Liver (tissue), 9 donors: ENCODE data around the gene SLC20A1. TPM values are rescaled to one million over a fixed set of nuclear protein-coding genes. Genes with fewer than 3 reads are reported as not detected.
A peak's percentile ranks its signal among the peaks of the same experiment; 100 is the strongest.

Source experiments
- DNase-seq: peaks from one replicate; pipeline ENCODE4 v3.0.0-alpha.2; 2017; ENCODE audit warnings: low spot score
- H3K27ac ChIP-seq, 2 donors: one replicate each; pipeline ENCODE4 v1.7.0; 2013; ENCODE audit warnings: inconsistent platforms in 2 of 2, low read length in 2 of 2, control low read depth in 1 of 2, low read depth in 1 of 2, mild to moderate bottlenecking in 1 of 2
- H3K27me3 ChIP-seq, 4 donors: one replicate each; pipeline versions ENCODE4 v1.6.1 to v1.7.0; 2013; ENCODE audit warnings: low read length in 3 of 4, inconsistent platforms in 1 of 4, mild to moderate bottlenecking in 1 of 4, moderate library complexity in 1 of 4; ENCODE audit not compliant: control insufficient read depth in 4 of 4, insufficient read depth in 4 of 4
- H3K36me3 ChIP-seq, 4 donors: one replicate each; pipeline versions ENCODE4 v1.6.1 to v1.7.0; 2013; ENCODE audit warnings: low read length in 3 of 4, mild to moderate bottlenecking in 3 of 4, low read depth in 1 of 4, moderate library complexity in 1 of 4; ENCODE audit not compliant: control insufficient read depth in 4 of 4, insufficient read depth in 3 of 4
- H3K4me1 ChIP-seq, 4 donors: one replicate each; pipeline versions ENCODE4 v1.6.1 to v1.7.0; 2013; ENCODE audit warnings: low read length in 3 of 4, mild to moderate bottlenecking in 3 of 4, moderate library complexity in 1 of 4; ENCODE audit not compliant: control insufficient read depth in 4 of 4, insufficient read depth in 4 of 4
- H3K4me3 ChIP-seq, 3 donors: one replicate each; pipeline versions ENCODE4 v1.6.1 to v1.7.0; 2013; ENCODE audit warnings: low read length in 3 of 3, control low read depth in 1 of 3, low read depth in 1 of 3, mild to moderate bottlenecking in 1 of 3
- H3K9ac ChIP-seq, 2 donors: one replicate each; pipeline ENCODE4 v1.7.0; 2013; ENCODE audit warnings: low read length in 2 of 2, mild to moderate bottlenecking in 2 of 2, moderate library complexity in 2 of 2, control low read depth in 1 of 2, low read depth in 1 of 2
- H3K9me3 ChIP-seq, 4 donors: one replicate each; pipeline versions ENCODE4 v1.6.1 to v1.7.0; 2013; ENCODE audit warnings: low read length in 3 of 4; ENCODE audit not compliant: control insufficient read depth in 4 of 4
- EGR1 ChIP-seq, 2 donors: IDR thresholded peaks; 2 replicates each; pipeline ENCODE4 v1.6.1; 2016 to 2018; ENCODE audit warnings: antibody characterized with exemption in 2 of 2, low read depth in 2 of 2
- FOXA1 ChIP-seq: IDR thresholded peaks from 2 replicates; pipeline ENCODE4 v1.6.1; 2016; ENCODE audit warnings: antibody characterized with exemption
- FOXA2 ChIP-seq: IDR thresholded peaks from 2 replicates; pipeline ENCODE4 v1.6.1; 2016; ENCODE audit warnings: antibody characterized with exemption
- GABPA ChIP-seq, 2 donors: IDR thresholded peaks in 1 of 2; conservative IDR thresholded peaks in 1 of 2; 2 replicates each; pipeline ENCODE4 v1.6.1; 2016; ENCODE audit warnings: antibody characterized with exemption in 2 of 2, mild to moderate bottlenecking in 1 of 2, moderate library complexity in 1 of 2
- HNF4A ChIP-seq, 2 donors: conservative IDR thresholded peaks; 2 replicates each; pipeline ENCODE4 v1.6.1; 2016; ENCODE audit warnings: antibody characterized with exemption in 2 of 2, mild to moderate bottlenecking in 2 of 2
- HNF4G ChIP-seq: IDR thresholded peaks from 2 replicates; pipeline ENCODE4 v1.6.1; 2016; ENCODE audit warnings: antibody characterized with exemption
- JUND ChIP-seq, 2 donors: IDR thresholded peaks; 2 replicates each; pipeline ENCODE4 v1.6.1; 2016; ENCODE audit warnings: antibody characterized with exemption in 2 of 2
- MAX ChIP-seq: IDR thresholded peaks from 2 replicates; pipeline ENCODE4 v1.6.1; 2016; ENCODE audit warnings: antibody characterized with exemption
- NR2F2 ChIP-seq: IDR thresholded peaks from 2 replicates; pipeline ENCODE4 v1.6.1; 2016; ENCODE audit warnings: antibody characterized with exemption
- RAD21 ChIP-seq, 2 donors: IDR thresholded peaks; 2 replicates each; pipeline ENCODE4 v1.6.1; 2016; ENCODE audit warnings: antibody characterized with exemption in 2 of 2, mild to moderate bottlenecking in 2 of 2
- RXRA ChIP-seq, 2 donors: IDR thresholded peaks; 2 replicates each; pipeline ENCODE4 v1.6.1; 2017 to 2018; ENCODE audit warnings: antibody characterized with exemption in 2 of 2, mild to moderate bottlenecking in 1 of 2
- SP1 ChIP-seq: IDR thresholded peaks from 2 replicates; pipeline ENCODE4 v1.6.1; 2018; ENCODE audit warnings: antibody characterized with exemption, mild to moderate bottlenecking
- TAF1 ChIP-seq: conservative IDR thresholded peaks from 2 replicates; pipeline ENCODE4 v1.6.1; 2016; ENCODE audit warnings: antibody characterized with exemption, mild to moderate bottlenecking
- YY1 ChIP-seq: IDR thresholded peaks from 2 replicates; pipeline ENCODE4 v1.6.1; 2016; ENCODE audit warnings: antibody characterized with exemption, mild to moderate bottlenecking
- ZBTB33 ChIP-seq: IDR thresholded peaks from 2 replicates; pipeline ENCODE4 v1.6.1; 2016; ENCODE audit warnings: antibody characterized with exemption
- WGBS: extraction: QIAGEN DNeasy Blood & Tissue Kit; methylation state at CpG from one replicate; pipeline ENCODE4 v1.1.7; 2013; 5-methylcytosine and 5-hydroxymethylcytosine counted together
- polyA plus RNA-seq, 2 donors: library from polyadenylated mRNA; stranded (reverse) in 1 of 2; unstranded in 1 of 2; fragments of 200-250 nt in 1 of 2; fragments of >200 nt in 1 of 2; fragmentation: Nextera tagmentation in 1 of 2; extraction: Ambion mirVana in 1 of 2; gene quantifications; one replicate each; pipeline versions ENCODE4 v1.2.1 to v1.2.3, GENCODE V29; 2013 to 2015
- total RNA-seq, 2 donors: library from RNA; depleted of rRNA; stranded (reverse); fragments of >200 nt; gene quantifications; one replicate each; pipeline ENCODE4 v1.2.3, GENCODE V29; 2014
- TF ChIP-seq, protein P1 (sequence below): IDR thresholded peaks from 2 replicates; pipeline ENCODE4 v1.6.1; 2016; ENCODE audit warnings: antibody characterized with exemption, mild to moderate bottlenecking
- TF ChIP-seq, protein P2 (sequence below): IDR thresholded peaks from 2 replicates; pipeline ENCODE4 v1.6.1; 2016; ENCODE audit warnings: antibody characterized with exemption
- TF ChIP-seq, protein P3 (sequence below): fragments of 150-350 bp; IDR thresholded peaks from 2 replicates; pipeline ENCODE4 v1.5.1; 2017; ENCODE audit warnings: improper control_type of control experiment, low read depth, low read length; ENCODE audit not compliant: missing input control
- donor health status: healthy.
- donor health status: healthy.
- donor health status: healthy.
- donor health status: healthy.
- donor health status: healthy.

The SLC20A1 gene
- total and polyA plus RNA-seq, 4 donors: 15.3 to 56.9 (median 20.0) TPM

DNA sequence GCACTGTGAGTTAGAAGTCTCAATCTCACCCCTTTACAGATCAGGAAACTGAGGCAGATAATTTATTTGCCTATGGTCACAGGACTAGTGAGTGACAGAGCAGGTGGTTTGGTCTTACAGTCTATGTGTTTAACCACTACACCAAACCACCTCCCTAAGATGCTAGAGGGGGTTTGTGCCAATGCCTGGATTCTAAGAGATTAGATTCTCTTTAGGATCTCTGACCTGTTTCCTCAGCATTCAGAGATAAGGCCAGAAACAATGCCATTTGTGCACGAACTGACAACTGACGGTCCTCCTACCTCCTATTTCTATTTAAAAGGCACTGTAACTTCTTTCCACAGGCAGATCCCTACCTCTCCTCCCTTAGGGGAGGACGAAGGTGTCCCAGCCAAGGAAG is 2.3 kb upstream of the SLC20A1 start (continued):
- no peak for TF ChIP-seq HNF4G
- no peak for TF ChIP-seq NR2F2
- TF ChIP-seq FOXA1: no peak

DNA sequence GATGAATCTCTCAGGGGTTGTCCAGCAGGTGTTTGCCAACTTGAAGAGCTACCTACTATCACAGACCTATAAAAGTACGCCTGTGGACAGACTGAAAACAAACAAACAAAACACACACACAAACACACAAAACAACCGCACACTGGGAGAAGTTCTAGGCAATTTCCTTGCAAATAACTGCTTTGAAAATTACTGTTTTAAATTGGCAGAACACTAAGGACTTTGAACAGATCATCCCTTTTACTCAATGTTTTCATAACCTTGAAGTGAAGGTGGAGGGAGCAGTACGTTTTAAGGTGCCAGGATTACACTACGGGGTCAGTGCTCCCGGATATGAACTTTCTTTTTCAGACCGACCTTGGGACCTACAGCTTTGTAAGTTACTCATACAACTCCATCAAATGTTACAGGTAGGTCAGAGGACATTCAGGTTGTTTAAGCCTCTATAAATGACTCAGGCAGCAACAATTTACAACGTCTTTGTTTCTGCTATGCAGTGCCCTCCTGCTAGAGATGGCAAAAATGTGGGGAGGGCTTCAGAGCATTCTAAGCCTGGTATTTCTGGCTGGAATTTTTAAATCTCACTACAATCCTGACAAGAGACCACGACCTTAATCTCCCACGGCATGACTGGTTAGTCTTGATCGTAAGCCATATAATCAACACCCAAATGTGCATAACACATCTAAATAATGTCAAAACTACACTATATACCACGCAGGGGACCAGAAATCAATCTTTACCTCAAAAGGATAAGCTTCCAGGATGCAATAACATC is 1.4 kb upstream of the SLC20A1 start:
- peak overlapping the region; percentile 96 to 99 for H3K27ac ChIP-seq

More for the DNA sequence above, 1.4 kb upstream of the SLC20A1 start:
- H3K4me3 ChIP-seq: peak overlapping the region; percentile 77 to 95 (median 86)
- TF ChIP-seq YY1 (no peak), MAX (peak; percentile 71), EGR1 (IDR thresholded peaks at IDR 0.05; ENCODE audit: low read depth in 2 of 2) (peak in 1 of 2 donors; percentile 32), NR2F2 (peak; percentile 83), SP1 (peak; percentile 96), FOXA2 (peak; percentile 8), FOXA1 (peak; percentile 57), HNF4G (no peak), RXRA (IDR thresholded peaks at IDR 0.05) (peak; percentile 99), JUND (IDR thresholded peaks at IDR 0.05) (peak; percentile 86 to 92), RAD21 (IDR thresholded peaks at IDR 0.05) (peak; percentile 27 to 33), ZBTB33 (no peak), HNF4A (conservative IDR thresholded peaks at IDR 0.05) (peak; percentile 96 to 97), TAF1 (peak; percentile 33), GABPA (IDR thresholded peaks at IDR 0.05 in 1 of 2, conservative IDR thresholded peaks at IDR 0.05 in 1 of 2) (peak in 1 of 2 donors; percentile 56)
- TF ChIP-seq, protein P1, sequence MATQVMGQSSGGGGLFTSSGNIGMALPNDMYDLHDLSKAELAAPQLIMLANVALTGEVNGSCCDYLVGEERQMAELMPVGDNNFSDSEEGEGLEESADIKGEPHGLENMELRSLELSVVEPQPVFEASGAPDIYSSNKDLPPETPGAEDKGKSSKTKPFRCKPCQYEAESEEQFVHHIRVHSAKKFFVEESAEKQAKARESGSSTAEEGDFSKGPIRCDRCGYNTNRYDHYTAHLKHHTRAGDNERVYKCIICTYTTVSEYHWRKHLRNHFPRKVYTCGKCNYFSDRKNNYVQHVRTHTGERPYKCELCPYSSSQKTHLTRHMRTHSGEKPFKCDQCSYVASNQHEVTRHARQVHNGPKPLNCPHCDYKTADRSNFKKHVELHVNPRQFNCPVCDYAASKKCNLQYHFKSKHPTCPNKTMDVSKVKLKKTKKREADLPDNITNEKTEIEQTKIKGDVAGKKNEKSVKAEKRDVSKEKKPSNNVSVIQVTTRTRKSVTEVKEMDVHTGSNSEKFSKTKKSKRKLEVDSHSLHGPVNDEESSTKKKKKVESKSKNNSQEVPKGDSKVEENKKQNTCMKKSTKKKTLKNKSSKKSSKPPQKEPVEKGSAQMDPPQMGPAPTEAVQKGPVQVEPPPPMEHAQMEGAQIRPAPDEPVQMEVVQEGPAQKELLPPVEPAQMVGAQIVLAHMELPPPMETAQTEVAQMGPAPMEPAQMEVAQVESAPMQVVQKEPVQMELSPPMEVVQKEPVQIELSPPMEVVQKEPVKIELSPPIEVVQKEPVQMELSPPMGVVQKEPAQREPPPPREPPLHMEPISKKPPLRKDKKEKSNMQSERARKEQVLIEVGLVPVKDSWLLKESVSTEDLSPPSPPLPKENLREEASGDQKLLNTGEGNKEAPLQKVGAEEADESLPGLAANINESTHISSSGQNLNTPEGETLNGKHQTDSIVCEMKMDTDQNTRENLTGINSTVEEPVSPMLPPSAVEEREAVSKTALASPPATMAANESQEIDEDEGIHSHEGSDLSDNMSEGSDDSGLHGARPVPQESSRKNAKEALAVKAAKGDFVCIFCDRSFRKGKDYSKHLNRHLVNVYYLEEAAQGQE: peak; percentile 32
- TF ChIP-seq, protein P2, sequence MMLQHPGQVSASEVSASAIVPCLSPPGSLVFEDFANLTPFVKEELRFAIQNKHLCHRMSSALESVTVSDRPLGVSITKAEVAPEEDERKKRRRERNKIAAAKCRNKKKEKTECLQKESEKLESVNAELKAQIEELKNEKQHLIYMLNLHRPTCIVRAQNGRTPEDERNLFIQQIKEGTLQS: peak; percentile 84
- TF ChIP-seq, protein P3, sequence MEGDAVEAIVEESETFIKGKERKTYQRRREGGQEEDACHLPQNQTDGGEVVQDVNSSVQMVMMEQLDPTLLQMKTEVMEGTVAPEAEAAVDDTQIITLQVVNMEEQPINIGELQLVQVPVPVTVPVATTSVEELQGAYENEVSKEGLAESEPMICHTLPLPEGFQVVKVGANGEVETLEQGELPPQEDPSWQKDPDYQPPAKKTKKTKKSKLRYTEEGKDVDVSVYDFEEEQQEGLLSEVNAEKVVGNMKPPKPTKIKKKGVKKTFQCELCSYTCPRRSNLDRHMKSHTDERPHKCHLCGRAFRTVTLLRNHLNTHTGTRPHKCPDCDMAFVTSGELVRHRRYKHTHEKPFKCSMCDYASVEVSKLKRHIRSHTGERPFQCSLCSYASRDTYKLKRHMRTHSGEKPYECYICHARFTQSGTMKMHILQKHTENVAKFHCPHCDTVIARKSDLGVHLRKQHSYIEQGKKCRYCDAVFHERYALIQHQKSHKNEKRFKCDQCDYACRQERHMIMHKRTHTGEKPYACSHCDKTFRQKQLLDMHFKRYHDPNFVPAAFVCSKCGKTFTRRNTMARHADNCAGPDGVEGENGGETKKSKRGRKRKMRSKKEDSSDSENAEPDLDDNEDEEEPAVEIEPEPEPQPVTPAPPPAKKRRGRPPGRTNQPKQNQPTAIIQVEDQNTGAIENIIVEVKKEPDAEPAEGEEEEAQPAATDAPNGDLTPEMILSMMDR: no peak
- no peaks in the 10 kb centered on the region for H3K27me3 ChIP-seq
- H3K4me1 ChIP-seq: peaks cover 2 to 50% (median 34%) of the 10 kb centered on the region in 4 donors
- no peaks in the 10 kb centered on the region for H3K9me3 ChIP-seq
- H3K9ac ChIP-seq: peak overlapping the region; percentile 67 to 98
- WGBS: 18% methylated on average over 11 of the region's 11 CpGs
- DNase-seq: no peak
- peaks cover 1 to 18% (median 13%) of the 10 kb centered on the region in 4 donors for H3K36me3 ChIP-seq
